HG02970 (cell line): ENCODE measurements around the gene DMRT1.
"Not testable (repeated sequence)": the region's sequence is repeated elsewhere in the genome, so short reads cannot be mapped to it uniquely, and the experiment has no call there.

ENCODE experiments used
- ATAC-seq: cut with Tn5 transposase; IDR thresholded peaks from one replicate; pipeline ENCODE4 v1.9.1; 2021; ENCODE audit warnings: mild to moderate bottlenecking, moderate library complexity, moderate number of reproducible peaks; ENCODE audit not compliant: unreplicated experiment, low FRiP score

Gene DMRT1

GRCh38 chr9:852539-852938 lies 11.0 kb downstream of the DMRT1 start:
- no peak for ATAC-seq

- ATAC-seq = peak; percentile 98
Measured at GRCh38 chr9:859251-859650, 17.8 kb downstream of the DMRT1 start.

- ATAC-seq = no peak
Measured at GRCh38 chr9:860706-861105, 19.2 kb downstream of the DMRT1 start.

GRCh38 chr9:861525-861924 lies 20.0 kb downstream of the DMRT1 start:
- not testable (repeated sequence) for ATAC-seq

- ATAC-seq = no peak
Measured at GRCh38 chr9:875119-875962, 33.8 kb downstream of the DMRT1 start.

GRCh38 chr9:876425-876824 lies 34.9 kb downstream of the DMRT1 start:
- ATAC-seq = no peak

- ATAC-seq = no peak
Measured at GRCh38 chr9:878239-878638, 36.7 kb downstream of the DMRT1 start.

GRCh38 chr9:880725-881124 lies 39.2 kb downstream of the DMRT1 start:
- ATAC-seq = no peak

- ATAC-seq = no peak
Measured at GRCh38 chr9:882416-882924, 41.0 kb downstream of the DMRT1 start.

- no peak for ATAC-seq
Measured at GRCh38 chr9:883011-883410, 41.5 kb downstream of the DMRT1 start.

GRCh38 chr9:886886-887285 lies 45.4 kb downstream of the DMRT1 start:
- no peak for ATAC-seq

GRCh38 chr9:892123-892522 lies 50.6 kb downstream of the DMRT1 start:
- no peak for ATAC-seq

GRCh38 chr9:893115-893514 lies 51.6 kb downstream of the DMRT1 start:
- no peak for ATAC-seq

GRCh38 chr9:893843-894420 lies 52.4 kb downstream of the DMRT1 start:
- ATAC-seq = peak; percentile 99

GRCh38 chr9:899440-900184 lies 58.1 kb downstream of the DMRT1 start:
- ATAC-seq = no peak

- ATAC-seq = no peak
Measured at GRCh38 chr9:903886-904285, 62.4 kb downstream of the DMRT1 start.

GRCh38 chr9:905906-906305 lies 64.4 kb downstream of the DMRT1 start:
- no peak for ATAC-seq

GRCh38 chr9:908536-909205 lies 67.2 kb downstream of the DMRT1 start:
- no peak for ATAC-seq

- no peak for ATAC-seq
Measured at GRCh38 chr9:911005-911404, 69.5 kb downstream of the DMRT1 start.

GRCh38 chr9:912776-913175 lies 71.3 kb downstream of the DMRT1 start:
- ATAC-seq = no peak

- ATAC-seq = not testable (repeated sequence)
Measured at GRCh38 chr9:913526-913925, 72.0 kb downstream of the DMRT1 start.
